ENCODE data around the gene PHF21B. TPM values are rescaled to one million over a fixed set of nuclear protein-coding genes. Genes with fewer than 3 reads are reported as not detected.

Gene PHF21B
- total and polyA plus RNA-seq, 7 donors, result 0.13 to 0.66 (median 0.28) TPM; not detected in 4

DNA sequence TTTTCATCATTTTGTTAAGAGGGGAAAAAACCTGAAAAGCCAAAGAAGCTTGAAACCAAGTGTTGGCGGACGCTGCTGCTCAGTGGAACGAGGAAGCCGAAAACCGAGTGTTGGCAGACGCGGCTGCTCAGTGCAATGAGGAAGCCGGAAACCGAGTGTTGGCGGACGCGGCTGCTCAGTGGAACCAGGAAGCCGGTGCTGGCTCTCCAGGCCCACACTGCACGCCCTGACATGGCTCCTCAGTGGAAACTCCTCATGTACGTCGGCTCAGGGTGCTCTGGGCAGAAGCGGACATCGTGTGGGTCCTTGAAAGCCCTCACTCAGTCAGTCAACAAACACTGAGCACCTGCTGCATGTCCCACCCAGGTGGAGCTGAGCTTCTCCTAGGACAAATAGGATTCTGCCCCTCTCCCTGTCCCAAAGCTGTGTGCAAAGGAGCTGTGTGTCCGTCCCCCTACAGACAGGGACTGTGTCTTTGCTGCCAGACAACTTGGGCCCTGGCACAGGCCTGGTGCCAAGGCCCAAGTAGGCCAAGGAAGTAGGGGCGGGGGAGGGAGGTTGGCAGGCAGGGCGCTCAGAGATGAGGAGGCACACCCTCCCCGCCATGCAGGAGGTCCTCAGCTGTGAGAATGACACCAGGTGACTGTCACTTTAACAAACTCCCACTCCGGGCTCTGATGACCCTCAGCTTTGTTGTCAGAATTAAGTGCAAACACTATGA lies 37.3 kb downstream of the PHF21B start:
- no peak for TF ChIP-seq POLR2A (IDR thresholded peaks at IDR 0.05)
- TF ChIP-seq, protein P1, sequence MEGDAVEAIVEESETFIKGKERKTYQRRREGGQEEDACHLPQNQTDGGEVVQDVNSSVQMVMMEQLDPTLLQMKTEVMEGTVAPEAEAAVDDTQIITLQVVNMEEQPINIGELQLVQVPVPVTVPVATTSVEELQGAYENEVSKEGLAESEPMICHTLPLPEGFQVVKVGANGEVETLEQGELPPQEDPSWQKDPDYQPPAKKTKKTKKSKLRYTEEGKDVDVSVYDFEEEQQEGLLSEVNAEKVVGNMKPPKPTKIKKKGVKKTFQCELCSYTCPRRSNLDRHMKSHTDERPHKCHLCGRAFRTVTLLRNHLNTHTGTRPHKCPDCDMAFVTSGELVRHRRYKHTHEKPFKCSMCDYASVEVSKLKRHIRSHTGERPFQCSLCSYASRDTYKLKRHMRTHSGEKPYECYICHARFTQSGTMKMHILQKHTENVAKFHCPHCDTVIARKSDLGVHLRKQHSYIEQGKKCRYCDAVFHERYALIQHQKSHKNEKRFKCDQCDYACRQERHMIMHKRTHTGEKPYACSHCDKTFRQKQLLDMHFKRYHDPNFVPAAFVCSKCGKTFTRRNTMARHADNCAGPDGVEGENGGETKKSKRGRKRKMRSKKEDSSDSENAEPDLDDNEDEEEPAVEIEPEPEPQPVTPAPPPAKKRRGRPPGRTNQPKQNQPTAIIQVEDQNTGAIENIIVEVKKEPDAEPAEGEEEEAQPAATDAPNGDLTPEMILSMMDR (IDR thresholded peaks at IDR 0.05), result no peak
- no peak for DNase-seq
- no peaks in the 10 kb centered on the region for H3K36me3 ChIP-seq
- no peak overlapping the region for H3K4me3 ChIP-seq
- H3K4me1 ChIP-seq, result no peaks in the 10 kb centered on the region
- intact Hi-C loops (cut with DNase I), result no loop called here
- no peaks in the 10 kb centered on the region for H3K9me3 ChIP-seq
- peaks cover 0 to 12% (median 0%) of the 10 kb centered on the region in 3 donors for H3K27me3 ChIP-seq
- H3K27ac ChIP-seq, result no peak overlapping the region
- WGBS, 2 donors, result 53 to 75% methylated on average over 23 of the region's 23 CpGs

DNA sequence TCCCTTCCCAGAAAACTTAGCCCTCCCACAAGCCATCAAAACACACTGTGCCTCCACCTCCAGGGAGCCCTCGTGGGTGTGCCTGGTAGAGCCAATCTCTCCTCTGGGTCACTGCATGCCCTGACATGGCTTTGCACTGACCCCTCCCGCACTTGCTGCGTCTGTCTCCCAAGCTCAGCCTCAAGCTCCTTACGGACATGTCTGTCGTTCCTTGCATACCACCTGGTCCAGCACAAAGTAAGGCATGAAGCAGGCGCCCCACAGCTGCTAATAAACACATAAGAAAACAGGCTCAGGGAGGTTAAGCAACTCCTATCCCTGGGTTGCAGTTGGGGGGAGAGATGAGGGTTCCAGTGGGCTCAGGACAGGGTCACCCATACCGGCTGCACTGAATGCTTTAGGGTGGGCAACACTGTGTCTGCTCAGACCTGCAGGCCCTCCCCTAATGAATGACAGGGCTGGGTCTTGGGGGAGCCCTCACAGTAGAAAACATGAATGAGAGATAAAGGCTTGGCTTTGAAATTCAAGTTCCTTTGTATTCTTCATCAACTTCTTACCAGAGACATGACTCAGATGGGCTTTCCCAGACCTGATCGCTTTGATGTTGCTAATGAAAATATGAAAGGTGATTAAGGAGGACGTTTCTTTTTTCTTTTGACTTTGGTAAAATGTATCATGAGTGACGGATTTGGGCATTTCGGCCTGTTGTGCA lies 38.0 kb downstream of the PHF21B start:
- no peak overlapping the region for H3K4me3 ChIP-seq
- no peak for TF ChIP-seq POLR2A (IDR thresholded peaks at IDR 0.05)
- TF ChIP-seq EP300 (IDR thresholded peaks at IDR 0.05), result no peak
- no peak for TF ChIP-seq POLR2AphosphoS5 (IDR thresholded peaks at IDR 0.05)
- TF ChIP-seq, protein P1 (IDR thresholded peaks at IDR 0.05), result no peak
- WGBS, 2 donors, result 70 to 79% methylated on average over 11 of the region's 11 CpGs
- no peaks in the 10 kb centered on the region for H3K4me1 ChIP-seq
- no peaks in the 10 kb centered on the region for H3K9me3 ChIP-seq
- DNase-seq, result no peak
- intact Hi-C loops (cut with DNase I), result no loop called here
- H3K27me3 ChIP-seq, result peaks cover 0 to 12% (median 0%) of the 10 kb centered on the region in 3 donors
- H3K36me3 ChIP-seq, result no peaks in the 10 kb centered on the region
- no peak overlapping the region for H3K27ac ChIP-seq

DNA sequence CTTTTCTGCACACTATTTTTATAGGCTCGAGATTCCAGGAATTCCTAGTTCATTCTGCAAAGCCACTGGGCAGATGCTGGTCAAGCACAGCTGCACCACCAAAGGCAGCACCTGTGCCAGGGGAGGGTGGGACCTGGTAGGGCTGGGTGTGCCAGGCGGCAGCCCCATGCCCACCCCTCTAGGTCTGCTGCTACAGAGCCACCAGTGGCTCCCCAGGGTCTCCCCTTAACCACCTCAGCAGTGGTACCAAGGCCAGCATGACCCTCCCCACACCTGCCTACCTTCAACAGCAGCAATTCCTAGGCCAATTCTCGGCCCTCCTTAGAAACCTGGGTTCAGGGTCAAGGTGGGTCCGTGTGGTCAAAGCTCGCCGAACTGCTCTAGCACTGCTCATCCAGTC lies 39.5 kb downstream of the PHF21B start:
- intact Hi-C loops (cut with DNase I), result no loop called here
- no peak for DNase-seq
- no peak overlapping the region for H3K4me3 ChIP-seq
- no peaks in the 10 kb centered on the region for H3K4me1 ChIP-seq
- H3K9me3 ChIP-seq, result no peaks in the 10 kb centered on the region
- no peaks in the 10 kb centered on the region for H3K36me3 ChIP-seq
- WGBS, 2 donors, result 74 to 86% methylated on average over 6 of the region's 6 CpGs
- TF ChIP-seq, protein P1 (IDR thresholded peaks at IDR 0.05), result no peak
- TF ChIP-seq POLR2A (IDR thresholded peaks at IDR 0.05), result no peak
- TF ChIP-seq EP300 (IDR thresholded peaks at IDR 0.05), result no peak
- TF ChIP-seq POLR2AphosphoS5 (IDR thresholded peaks at IDR 0.05), result no peak
- H3K27me3 ChIP-seq, result peaks cover 0 to 12% (median 0%) of the 10 kb centered on the region in 3 donors
- H3K27ac ChIP-seq, result no peak overlapping the region

DNA sequence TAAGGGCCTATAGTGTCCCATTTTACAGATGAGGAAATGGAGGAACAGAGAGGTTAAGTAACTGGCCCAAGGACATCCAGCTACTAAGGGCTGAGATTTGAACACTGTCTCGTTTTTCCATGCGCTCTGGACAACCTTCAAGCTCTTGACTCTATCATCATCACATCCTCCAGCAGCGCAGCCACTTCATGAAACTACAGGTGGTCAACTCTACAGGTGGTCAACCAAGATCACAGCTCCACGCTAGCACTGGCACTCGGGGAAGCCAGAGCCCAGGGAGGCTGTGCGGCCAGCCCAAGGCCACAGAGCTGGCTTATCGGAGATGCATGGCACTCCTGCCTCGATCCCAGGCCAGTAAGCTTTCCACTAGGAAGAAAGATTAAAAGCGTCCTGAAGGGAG lies 40.0 kb downstream of the PHF21B start:
- DNase-seq, result no peak
- H3K4me3 ChIP-seq, result no peak overlapping the region
- no peak overlapping the region for H3K27ac ChIP-seq
- intact Hi-C loops (cut with DNase I), result no loop called here
- TF ChIP-seq, protein P1 (IDR thresholded peaks at IDR 0.05), result no peak
- TF ChIP-seq EP300 (IDR thresholded peaks at IDR 0.05) (no peak), POLR2A (IDR thresholded peaks at IDR 0.05) (no peak), POLR2AphosphoS5 (IDR thresholded peaks at IDR 0.05) (no peak)
- H3K4me1 ChIP-seq, result no peaks in the 10 kb centered on the region
- 86 to 91% methylated on average over 9 of the region's 9 CpGs for WGBS, 2 donors
- peaks cover 0 to 12% (median 0%) of the 10 kb centered on the region in 3 donors for H3K27me3 ChIP-seq
- H3K9me3 ChIP-seq, result no peaks in the 10 kb centered on the region
- no peaks in the 10 kb centered on the region for H3K36me3 ChIP-seq

Measured in sigmoid colon (tissue), 7 donors.